Endothelial cell (in vitro differentiated cells): ENCODE data around the gene TEX13B. TPM values are rescaled to one million over a fixed set of nuclear protein-coding genes. Genes with fewer than 3 reads are reported as not detected.

Source experiments
- DNase-seq: peaks from one replicate; pipeline ENCODE4 v3.0.0; 2021; ENCODE audit warnings: low spot score
- H3K27ac Mint-ChIP-seq: one replicate; pipeline ENCODE4 v1.8.0; 2021; ENCODE audit warnings: mixed read lengths, inconsistent platforms; ENCODE audit not compliant: unreplicated experiment
- H3K27me3 Mint-ChIP-seq: one replicate; pipeline ENCODE4 v1.8.0; 2021; ENCODE audit warnings: mild to moderate bottlenecking, moderate library complexity, mixed read lengths, inconsistent platforms; ENCODE audit not compliant: unreplicated experiment
- H3K36me3 Mint-ChIP-seq: one replicate; pipeline ENCODE4 v1.8.0; 2021; ENCODE audit warnings: mild to moderate bottlenecking, low read depth, mixed read lengths, inconsistent platforms; ENCODE audit not compliant: unreplicated experiment
- H3K4me1 Mint-ChIP-seq: one replicate; pipeline ENCODE4 v1.8.0; 2021; ENCODE audit warnings: mild to moderate bottlenecking, mixed read lengths, inconsistent platforms; ENCODE audit not compliant: unreplicated experiment
- H3K4me3 Mint-ChIP-seq: one replicate; pipeline ENCODE4 v1.8.0; 2021; ENCODE audit warnings: mild to moderate bottlenecking, mixed read lengths, inconsistent platforms; ENCODE audit not compliant: unreplicated experiment
- H3K9me3 Mint-ChIP-seq: one replicate; pipeline ENCODE4 v1.8.0; 2021; ENCODE audit warnings: mixed read lengths, inconsistent platforms; ENCODE audit not compliant: unreplicated experiment
- CTCF ChIP-seq: fragments of 200-600 bp; sonication (generic); IDR thresholded peaks from one replicate; pipeline ENCODE4 v1.5.0; 2021; ENCODE audit warnings: antibody characterized with exemption; ENCODE audit not compliant: unreplicated experiment
- long read RNA-seq: library from polyadenylated mRNA; unstranded; transcript quantifications from one replicate; pipeline ENCODE4 v2.0.0, GENCODE V29; 2020; ENCODE audit not compliant: unreplicated experiment
- total RNA-seq: library from RNA; stranded (reverse); fragmentation: NEBNext Ultra II Directional; extraction: Animal tissue kit (Norgen Biotek cat#: 25700); gene quantifications from one replicate; pipeline ENCODE4 v1.2.1, GENCODE V29; 2021; ENCODE audit not compliant: unreplicated experiment

Gene TEX13B
- total RNA-seq, result not detected
- long read RNA-seq, result 0 reads

GRCh38 chrX:107982356-107982755 is at the start of gene TEX13B:
TSS of gene TEX13B (minus strand) at chrX:107982370. CDS start at chrX:107982127, 243 bp downstream.
- Mint-ChIP-seq H3K36me3 (no peaks in the 10 kb centered on the region), H3K4me1 (no peaks in the 10 kb centered on the region), H3K9me3 (no peaks in the 10 kb centered on the region), H3K4me3 (no peak within 1 kb of the TSS), H3K27me3 (peaks cover 2% of the 10 kb centered on the region), H3K27ac (no peak within 1 kb of the TSS)
- DNase-seq, result no peak
- TF ChIP-seq CTCF, result no peak

- Mint-ChIP-seq H3K4me3 (no peak overlapping the region), H3K4me1 (peaks cover 2% of the 10 kb centered on the region), H3K27me3 (peaks cover 1% of the 10 kb centered on the region), H3K27ac (no peak overlapping the region), H3K36me3 (no peaks in the 10 kb centered on the region), H3K9me3 (no peaks in the 10 kb centered on the region)
- no peak for TF ChIP-seq CTCF
- DNase-seq, result no peak
Observed at GRCh38 chrX:108029928-108030711, 48.0 kb upstream of the TEX13B start.

GRCh38 chrX:108028854-108029253 is 46.7 kb upstream of the TEX13B start:
- TF ChIP-seq CTCF, result no peak
- Mint-ChIP-seq H3K27me3 (peaks cover 1% of the 10 kb centered on the region), H3K27ac (no peak overlapping the region), H3K9me3 (no peaks in the 10 kb centered on the region), H3K4me3 (no peak overlapping the region), H3K36me3 (no peaks in the 10 kb centered on the region), H3K4me1 (peaks cover 2% of the 10 kb centered on the region)
- DNase-seq, result no peak

- no peaks in the 10 kb centered on the region for H3K36me3 Mint-ChIP-seq
- no peak for DNase-seq
- peaks cover 1% of the 10 kb centered on the region for H3K27me3 Mint-ChIP-seq
- H3K4me3 Mint-ChIP-seq, result no peak overlapping the region
- no peaks in the 10 kb centered on the region for H3K9me3 Mint-ChIP-seq
- H3K27ac Mint-ChIP-seq, result no peak overlapping the region
- no peak for TF ChIP-seq CTCF
- peaks cover 9% of the 10 kb centered on the region for H3K4me1 Mint-ChIP-seq
Observed at GRCh38 chrX:108025954-108026600, 43.9 kb upstream of the TEX13B start.

GRCh38 chrX:108025376-108025775 is 43.2 kb upstream of the TEX13B start:
- H3K27me3 Mint-ChIP-seq, result peaks cover 1% of the 10 kb centered on the region
- no peak for DNase-seq

More at GRCh38 chrX:108025376-108025775, 43.2 kb upstream of the TEX13B start:
- peaks cover 9% of the 10 kb centered on the region for H3K4me1 Mint-ChIP-seq
- no peak overlapping the region for H3K4me3 Mint-ChIP-seq
- no peaks in the 10 kb centered on the region for H3K9me3 Mint-ChIP-seq
- H3K27ac Mint-ChIP-seq, result no peak overlapping the region
- H3K36me3 Mint-ChIP-seq, result no peaks in the 10 kb centered on the region
- TF ChIP-seq CTCF, result no peak
